ENCODE results near the gene CYLC1. TPM values are rescaled to one million over a fixed set of nuclear protein-coding genes. Genes with fewer than 3 reads are reported as not detected.
A peak's percentile ranks its signal among the peaks of the same experiment; 100 is the strongest.

CYLC1 gene
- total RNA-seq, 2 donors from 2014 or later, result not detected

GRCh38 chrX:83892433-83892832, 31.5 kb downstream of the CYLC1 start:
- Histone ChIP-seq H3K27me3 (ENCODE audit: control insufficient read depth, insufficient read depth, low read length, poor library complexity, severe bottlenecking) (no peaks in the 10 kb centered on the region), H3K36me3 (ENCODE audit: control insufficient read depth, insufficient read depth, low read length) (no peaks in the 10 kb centered on the region), H3K4me3 (ENCODE audit: low read length) (no peak overlapping the region), H3K9me3 (ENCODE audit: control insufficient read depth, low read length) (no peaks in the 10 kb centered on the region), H3K27ac (ENCODE audit: low read depth, low read length) (no peak overlapping the region), H3K9ac (ENCODE audit: extremely low read depth, low read length, poor library complexity, severe bottlenecking) (no peak overlapping the region), H3K4me1 (ENCODE audit: control insufficient read depth, insufficient read depth, low read length) (no peaks in the 10 kb centered on the region)
- Mint-ChIP-seq H3K27ac (no peak overlapping the region), H3K36me3 (ENCODE audit: low read depth) (no peaks in the 10 kb centered on the region), H3K27me3 (ENCODE audit: insufficient read depth) (no peaks in the 10 kb centered on the region), H3K4me3 (no peak overlapping the region), H3K9me3 (peaks cover 36% of the 10 kb centered on the region), H3K4me1 (no peaks in the 10 kb centered on the region)
- 91% methylated on average over 12 of the region's 12 CpGs; no CpG with 5 or more reads in 1 of the 2 experiments for WGBS, 2 experiments (ENCODE audit: insufficient coverage in 1 of 2, insufficient read length in 1 of 2)
- no peak for DNase-seq
- no peak for TF ChIP-seq CTCF (conservative IDR thresholded peaks at IDR 0.05)

- H3K36me3 ChIP-seq (ENCODE audit: control insufficient read depth, insufficient read depth, low read length), result no peaks in the 10 kb centered on the region
- no peak overlapping the region for H3K27ac Mint-ChIP-seq
- no peak for DNase-seq
- H3K4me3 ChIP-seq (ENCODE audit: low read length), result no peak overlapping the region
- no peak overlapping the region for H3K4me3 Mint-ChIP-seq
- WGBS, 2 experiments (ENCODE audit: insufficient coverage in 1 of 2, insufficient read length in 1 of 2), result no CpG with 5 or more reads among the region's 3 CpGs
- peaks cover 38% of the 10 kb centered on the region for H3K9me3 Mint-ChIP-seq
- no peak overlapping the region for H3K27ac ChIP-seq (ENCODE audit: low read depth, low read length)
- no peaks in the 10 kb centered on the region for H3K27me3 Mint-ChIP-seq (ENCODE audit: insufficient read depth)
- no peaks in the 10 kb centered on the region for H3K36me3 Mint-ChIP-seq (ENCODE audit: low read depth)
- no peaks in the 10 kb centered on the region for H3K9me3 ChIP-seq (ENCODE audit: control insufficient read depth, low read length)
- no peak for TF ChIP-seq CTCF (conservative IDR thresholded peaks at IDR 0.05)
- no peaks in the 10 kb centered on the region for H3K4me1 ChIP-seq (ENCODE audit: control insufficient read depth, insufficient read depth, low read length)
- H3K27me3 ChIP-seq (ENCODE audit: control insufficient read depth, insufficient read depth, low read length, poor library complexity, severe bottlenecking), result no peaks in the 10 kb centered on the region
- H3K4me1 Mint-ChIP-seq, result no peaks in the 10 kb centered on the region
- H3K9ac ChIP-seq (ENCODE audit: extremely low read depth, low read length, poor library complexity, severe bottlenecking), result no peak overlapping the region
Observed at GRCh38 chrX:83906921-83907320, 46.0 kb downstream of the CYLC1 start.

- no peaks in the 10 kb centered on the region for H3K4me1 ChIP-seq (ENCODE audit: control insufficient read depth, insufficient read depth, low read length)
- H3K36me3 ChIP-seq (ENCODE audit: control insufficient read depth, insufficient read depth, low read length), result no peaks in the 10 kb centered on the region
- H3K4me3 ChIP-seq (ENCODE audit: low read length), result no peak overlapping the region
- no peaks in the 10 kb centered on the region for H3K4me1 Mint-ChIP-seq
- no peak overlapping the region for H3K4me3 Mint-ChIP-seq
- DNase-seq, result peak; percentile 67
- peaks cover 37% of the 10 kb centered on the region for H3K9me3 Mint-ChIP-seq
- H3K27ac Mint-ChIP-seq, result no peak overlapping the region
- peak; percentile 80 for TF ChIP-seq CTCF (conservative IDR thresholded peaks at IDR 0.05)
- H3K9me3 ChIP-seq (ENCODE audit: control insufficient read depth, low read length), result no peaks in the 10 kb centered on the region
- no peaks in the 10 kb centered on the region for H3K36me3 Mint-ChIP-seq (ENCODE audit: low read depth)
- WGBS, 2 experiments (ENCODE audit: insufficient coverage in 1 of 2, insufficient read length in 1 of 2), result 14 to 38% methylated on average over 1 of the region's 2 CpGs
- H3K9ac ChIP-seq (ENCODE audit: extremely low read depth, low read length, poor library complexity, severe bottlenecking), result no peak overlapping the region
- no peak overlapping the region for H3K27ac ChIP-seq (ENCODE audit: low read depth, low read length)
- H3K27me3 Mint-ChIP-seq (ENCODE audit: insufficient read depth), result no peaks in the 10 kb centered on the region
- no peaks in the 10 kb centered on the region for H3K27me3 ChIP-seq (ENCODE audit: control insufficient read depth, insufficient read depth, low read length, poor library complexity, severe bottlenecking)
Observed at GRCh38 chrX:83916525-83916924, 55.6 kb downstream of the CYLC1 start.

Data from endodermal cell (in vitro differentiated cells).